Measurements from ENCODE around the gene CASP7. TPM values are rescaled to one million over a fixed set of nuclear protein-coding genes. Genes with fewer than 3 reads are reported as not detected.
"Not testable (repeated sequence)": the region's sequence is repeated elsewhere in the genome, so short reads cannot be mapped to it uniquely, and the experiment has no call there.

Gene CASP7
- total RNA-seq, 4 donors from 2014 or later = 10.2 to 15.7 (median 11.6) TPM

DNA sequence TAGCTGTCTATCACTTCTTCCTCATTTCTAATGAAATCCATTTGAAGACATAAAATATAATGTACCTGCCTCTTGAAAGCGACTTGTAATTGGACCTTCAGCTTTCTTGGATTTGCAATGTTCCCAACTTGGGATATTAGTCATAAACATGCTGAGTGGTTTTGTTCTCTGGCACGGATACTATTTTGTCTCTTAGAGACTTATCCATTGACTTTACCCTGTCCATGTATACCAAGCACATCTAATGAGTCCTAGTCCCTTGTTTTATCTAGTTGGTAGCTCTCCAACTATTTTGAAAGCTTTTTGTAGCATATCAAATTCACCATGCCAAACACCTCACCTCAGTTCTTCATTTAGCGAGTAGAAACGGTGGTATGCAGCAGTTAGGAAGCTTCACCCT is 90.6 kb downstream of the CASP7 start:
- TF ChIP-seq POLR2A (IDR thresholded peaks at IDR 0.05; ENCODE audit: low read depth) (no peak), POLR2AphosphoS5 (IDR thresholded peaks at IDR 0.05) (no peak), EP300 (IDR thresholded peaks at IDR 0.05) (no peak)
- TF ChIP-seq, protein P1, sequence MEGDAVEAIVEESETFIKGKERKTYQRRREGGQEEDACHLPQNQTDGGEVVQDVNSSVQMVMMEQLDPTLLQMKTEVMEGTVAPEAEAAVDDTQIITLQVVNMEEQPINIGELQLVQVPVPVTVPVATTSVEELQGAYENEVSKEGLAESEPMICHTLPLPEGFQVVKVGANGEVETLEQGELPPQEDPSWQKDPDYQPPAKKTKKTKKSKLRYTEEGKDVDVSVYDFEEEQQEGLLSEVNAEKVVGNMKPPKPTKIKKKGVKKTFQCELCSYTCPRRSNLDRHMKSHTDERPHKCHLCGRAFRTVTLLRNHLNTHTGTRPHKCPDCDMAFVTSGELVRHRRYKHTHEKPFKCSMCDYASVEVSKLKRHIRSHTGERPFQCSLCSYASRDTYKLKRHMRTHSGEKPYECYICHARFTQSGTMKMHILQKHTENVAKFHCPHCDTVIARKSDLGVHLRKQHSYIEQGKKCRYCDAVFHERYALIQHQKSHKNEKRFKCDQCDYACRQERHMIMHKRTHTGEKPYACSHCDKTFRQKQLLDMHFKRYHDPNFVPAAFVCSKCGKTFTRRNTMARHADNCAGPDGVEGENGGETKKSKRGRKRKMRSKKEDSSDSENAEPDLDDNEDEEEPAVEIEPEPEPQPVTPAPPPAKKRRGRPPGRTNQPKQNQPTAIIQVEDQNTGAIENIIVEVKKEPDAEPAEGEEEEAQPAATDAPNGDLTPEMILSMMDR (IDR thresholded peaks at IDR 0.05) = no peak
- intact Hi-C loops (cut with DNase I) = no loop called here
- H3K4me1 ChIP-seq = peaks cover 0 to 13% (median 12%) of the 10 kb centered on the region in 4 donors
- no peak for DNase-seq (ENCODE audit: extremely low spot score)
- no peaks in the 10 kb centered on the region for H3K36me3 ChIP-seq
- no peak overlapping the region for H3K27ac ChIP-seq (replicated peaks in 1 of 4)
- H3K27me3 ChIP-seq = no peaks in the 10 kb centered on the region
- no peaks in the 10 kb centered on the region for H3K9me3 ChIP-seq
- WGBS = 85% methylated on average over 4 of the region's 4 CpGs
- no peak overlapping the region for H3K4me3 ChIP-seq

DNA sequence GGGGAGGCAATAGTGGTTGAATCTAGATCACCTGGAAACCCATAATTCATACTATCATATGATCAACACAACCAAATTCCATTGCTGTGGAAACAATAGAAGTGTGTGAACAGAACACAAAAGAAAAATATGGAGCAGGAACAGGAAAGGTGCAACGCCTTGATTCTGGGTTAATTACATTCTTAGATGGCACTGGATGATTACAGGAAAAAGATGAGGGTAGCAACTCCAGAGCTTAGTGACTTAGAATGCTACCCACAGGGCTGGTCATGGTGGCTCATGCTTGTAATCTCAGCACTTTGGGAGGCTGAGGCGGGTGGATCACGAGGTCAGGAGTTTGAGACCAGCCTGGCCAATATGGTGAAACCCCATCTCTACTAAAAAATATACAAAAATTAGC is 91.4 kb downstream of the CASP7 start:
- intact Hi-C loops (cut with DNase I); H3K27me3 ChIP-seq; H3K9me3 ChIP-seq; DNase-seq (ENCODE audit: extremely low spot score); H3K27ac ChIP-seq (replicated peaks in 1 of 4); H3K4me3 ChIP-seq; H3K36me3 ChIP-seq: not testable (repeated sequence)
- peaks cover 0 to 20% (median 11%) of the 10 kb centered on the region in 4 donors for H3K4me1 ChIP-seq
- WGBS = 89% methylated on average over 3 of the region's 3 CpGs

DNA sequence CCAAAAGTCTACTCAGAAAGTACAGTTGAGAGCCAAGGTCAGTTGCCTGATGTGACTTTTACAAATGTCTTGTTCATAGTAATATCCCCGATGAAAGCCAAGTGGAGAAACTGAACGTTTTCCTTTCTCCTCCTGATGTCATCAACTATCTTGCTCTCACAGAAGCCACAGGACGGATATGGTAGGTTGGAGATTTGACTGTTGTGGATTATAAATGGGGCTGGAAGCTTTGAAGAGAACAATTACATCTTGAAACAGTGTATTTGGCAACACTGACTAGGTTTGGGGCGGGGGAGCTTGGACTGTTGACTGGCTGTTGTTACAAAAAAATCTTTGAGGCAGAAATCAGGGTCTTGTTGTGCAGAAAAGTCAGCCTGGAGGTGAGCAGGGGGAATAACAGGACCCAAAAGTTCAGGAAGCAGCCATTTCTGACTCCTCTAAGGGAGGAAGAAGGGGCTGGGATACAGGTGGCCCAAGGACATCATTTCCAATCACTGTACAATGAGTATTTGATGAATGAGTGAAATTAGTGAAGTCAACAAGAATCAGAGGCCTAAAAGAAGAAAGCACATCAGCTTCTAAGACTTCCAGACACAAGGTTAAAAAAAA is 96.1 kb downstream of the CASP7 start:
- no peaks in the 10 kb centered on the region for H3K27me3 ChIP-seq

DNA sequence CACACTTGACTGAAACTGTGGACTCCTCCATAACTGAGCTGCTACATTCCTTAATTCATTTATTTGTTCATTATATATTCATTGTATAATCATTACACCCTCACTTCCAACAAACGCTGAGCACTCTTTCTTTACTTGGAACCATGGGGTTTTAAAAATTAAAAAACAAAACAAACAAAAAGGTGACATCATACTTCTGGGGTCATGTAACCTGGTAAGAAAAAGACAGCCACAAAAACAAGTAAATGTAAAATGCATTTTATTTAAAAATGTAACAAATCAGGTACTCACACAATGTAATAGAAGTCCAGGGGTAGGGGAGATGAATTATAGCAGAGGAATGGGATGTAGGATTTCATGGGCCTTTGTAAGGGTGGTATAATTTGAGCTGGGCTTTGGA is 96.8 kb downstream of the CASP7 start:
- no peak overlapping the region for H3K4me3 ChIP-seq
- H3K27ac ChIP-seq (replicated peaks in 1 of 4) = no peak overlapping the region
- TF ChIP-seq POLR2AphosphoS5 (IDR thresholded peaks at IDR 0.05) (no peak), POLR2A (IDR thresholded peaks at IDR 0.05; ENCODE audit: low read depth) (no peak), EP300 (IDR thresholded peaks at IDR 0.05) (no peak)
- TF ChIP-seq, protein P1 (IDR thresholded peaks at IDR 0.05) = no peak
- H3K27me3 ChIP-seq = no peaks in the 10 kb centered on the region
- intact Hi-C loops (cut with DNase I) = no loop called here
- DNase-seq (ENCODE audit: extremely low spot score) = no peak
- H3K9me3 ChIP-seq = no peaks in the 10 kb centered on the region
- 87% methylated on average over 1 of the region's 1 CpG for WGBS
- no peaks in the 10 kb centered on the region for H3K36me3 ChIP-seq
- H3K4me1 ChIP-seq = peaks cover 0 to 20% (median 9%) of the 10 kb centered on the region in 4 donors

More for the DNA sequence above, 96.1 kb downstream of the CASP7 start:
- Histone ChIP-seq H3K27ac (replicated peaks in 1 of 4) (no peak overlapping the region), H3K4me3 (no peak overlapping the region), H3K9me3 (no peaks in the 10 kb centered on the region), H3K36me3 (no peaks in the 10 kb centered on the region), H3K4me1 (peaks cover 0 to 20% (median 9%) of the 10 kb centered on the region in 4 donors)
- TF ChIP-seq POLR2A (IDR thresholded peaks at IDR 0.05; ENCODE audit: low read depth) (no peak), POLR2AphosphoS5 (IDR thresholded peaks at IDR 0.05) (no peak), EP300 (IDR thresholded peaks at IDR 0.05) (no peak)
- TF ChIP-seq, protein P1 (IDR thresholded peaks at IDR 0.05) = no peak
- no peak for DNase-seq (ENCODE audit: extremely low spot score)
- WGBS = 20% methylated on average over 4 of the region's 4 CpGs
- intact Hi-C loops (cut with DNase I) = no loop called here

Other genes with a start within 250 kb of the CASP7 start
- not detected for gene HABP2, start 126.9 kb upstream of the CASP7 start, total RNA-seq
- not detected for gene NRAP, start 15.9 kb upstream of the CASP7 start, total RNA-seq
- not detected for gene PLEKHS1, start 71.8 kb downstream of the CASP7 start, total RNA-seq
- 1 to 10 TPM; 4.1 to 6.5 (median 5.3) TPM for gene DCLRE1A, start 174.2 kb downstream of the CASP7 start, total RNA-seq
- gene NHLRC2, start 174.7 kb downstream of the CASP7 start, total RNA-seq = 10 to 100 TPM; 30.6 to 59.4 (median 40.3) TPM